ENCODE measurements around the gene HTR2B.

DNA sequence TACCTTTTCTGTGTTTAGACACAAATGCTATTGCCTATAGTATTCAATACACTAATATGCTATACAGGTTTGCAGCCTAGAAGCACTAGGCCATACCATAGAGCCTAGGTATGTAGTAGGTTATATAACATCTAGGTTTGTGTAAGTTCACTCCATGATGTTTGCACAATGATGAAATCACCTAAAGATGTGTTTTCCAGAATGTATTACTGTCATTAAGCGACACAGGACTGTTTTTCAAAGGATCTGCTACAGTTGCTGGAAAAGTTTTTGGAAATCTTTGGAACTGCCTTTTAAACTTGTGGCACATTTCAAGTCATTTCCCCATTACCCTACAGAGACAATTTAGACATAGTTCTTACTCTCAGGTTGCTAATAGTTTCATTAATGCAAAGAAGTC, 58.9 kb downstream of the HTR2B start:
- TF ChIP-seq ZNF274 (IDR thresholded peaks at IDR 0.05; ENCODE audit: low read depth, low read length) = no peak
- TF ChIP-seq SUZ12 (IDR thresholded peaks at IDR 0.05; ENCODE audit: extremely low read depth, insufficient read depth, insufficient read length) = no peak
- TF ChIP-seq YY1 (IDR thresholded peaks at IDR 0.05; ENCODE audit: insufficient read depth, insufficient read length) = no peak

Data from NT2/D1 (cell line).